Stimulated activated CD4-positive, alpha-beta T cell treated with anti-CD3 and anti-CD28 coated beads, Interleukin-1b, Interleukin-23, amount 100 ng/mL, for 48 hours (primary cell): ENCODE measurements around the gene HNRNPUL1.

Experiments
- DNase-seq: peaks from one replicate; pipeline ENCODE4 v3.0.0-alpha.2; 2020

HNRNPUL1 gene

GRCh38 chr19:41355035-41355434, 90.9 kb downstream of the HNRNPUL1 start:
- DNase-seq: no peak

GRCh38 chr19:41355802-41356201, 91.6 kb downstream of the HNRNPUL1 start:
- DNase-seq: no peak

- peak; percentile 13 for DNase-seq
Measured at GRCh38 chr19:41356984-41357739, 93.0 kb downstream of the HNRNPUL1 start.
